Measurements from ENCODE around the gene PI4KB. TPM values are rescaled to one million over a fixed set of nuclear protein-coding genes. Genes with fewer than 3 reads are reported as not detected.

Gene PI4KB
- total and polyA plus RNA-seq, 8 donors: 54.8 to 84.6 (median 77.4) TPM

DNA sequence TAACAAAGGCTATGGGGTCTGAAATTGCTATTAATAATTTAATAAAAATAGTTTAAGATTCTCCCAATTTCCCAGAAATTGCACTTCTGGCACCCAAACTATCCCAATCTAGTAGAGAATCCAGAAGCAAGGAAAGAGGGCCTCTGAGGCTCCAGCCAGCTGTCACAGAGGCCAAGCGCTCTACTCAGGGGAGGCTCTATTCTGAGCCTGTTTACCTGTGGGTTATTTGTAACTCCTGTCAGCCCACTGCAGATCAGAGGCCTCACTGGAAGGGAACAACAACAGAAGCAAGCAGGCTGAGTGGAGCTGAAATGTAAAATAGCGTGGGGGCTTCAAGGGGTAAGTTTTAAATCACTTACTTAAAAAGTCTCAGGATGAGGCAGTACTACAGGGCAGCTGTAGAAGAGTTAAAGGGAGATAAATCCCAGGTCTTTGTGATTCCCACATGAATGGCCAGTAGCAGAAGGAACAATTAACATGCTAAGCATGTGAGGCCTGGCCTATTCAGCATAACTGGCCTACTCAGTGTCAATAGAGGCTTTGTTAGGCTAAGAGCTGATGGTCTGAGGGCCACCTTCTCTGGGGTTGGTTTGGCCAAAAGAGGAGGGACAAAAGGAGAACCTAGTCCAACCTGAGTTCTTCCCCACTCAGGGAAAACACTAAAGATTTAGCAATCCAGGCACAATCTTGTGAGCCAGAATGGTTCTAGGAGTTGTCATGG is 32.3 kb downstream of the PI4KB start:
- Histone ChIP-seq H3K4me1 (no peaks in the 10 kb centered on the region), H3K27ac (peak overlapping the region in 1 of 2 donors; percentile 13), H3K36me3 (peaks cover 7 to 100% of the 10 kb centered on the region in 2 donors), H3K27me3 (no peaks in the 10 kb centered on the region), H3K9me3 (no peaks in the 10 kb centered on the region), H3K4me3 (no peak overlapping the region)
- ATAC-seq: no peak
- TF ChIP-seq, protein P1, sequence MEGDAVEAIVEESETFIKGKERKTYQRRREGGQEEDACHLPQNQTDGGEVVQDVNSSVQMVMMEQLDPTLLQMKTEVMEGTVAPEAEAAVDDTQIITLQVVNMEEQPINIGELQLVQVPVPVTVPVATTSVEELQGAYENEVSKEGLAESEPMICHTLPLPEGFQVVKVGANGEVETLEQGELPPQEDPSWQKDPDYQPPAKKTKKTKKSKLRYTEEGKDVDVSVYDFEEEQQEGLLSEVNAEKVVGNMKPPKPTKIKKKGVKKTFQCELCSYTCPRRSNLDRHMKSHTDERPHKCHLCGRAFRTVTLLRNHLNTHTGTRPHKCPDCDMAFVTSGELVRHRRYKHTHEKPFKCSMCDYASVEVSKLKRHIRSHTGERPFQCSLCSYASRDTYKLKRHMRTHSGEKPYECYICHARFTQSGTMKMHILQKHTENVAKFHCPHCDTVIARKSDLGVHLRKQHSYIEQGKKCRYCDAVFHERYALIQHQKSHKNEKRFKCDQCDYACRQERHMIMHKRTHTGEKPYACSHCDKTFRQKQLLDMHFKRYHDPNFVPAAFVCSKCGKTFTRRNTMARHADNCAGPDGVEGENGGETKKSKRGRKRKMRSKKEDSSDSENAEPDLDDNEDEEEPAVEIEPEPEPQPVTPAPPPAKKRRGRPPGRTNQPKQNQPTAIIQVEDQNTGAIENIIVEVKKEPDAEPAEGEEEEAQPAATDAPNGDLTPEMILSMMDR (IDR thresholded peaks at IDR 0.05): no peak
- intact Hi-C loops (cut with DNase I): no loop called here
- DNase-seq: no peak

DNA sequence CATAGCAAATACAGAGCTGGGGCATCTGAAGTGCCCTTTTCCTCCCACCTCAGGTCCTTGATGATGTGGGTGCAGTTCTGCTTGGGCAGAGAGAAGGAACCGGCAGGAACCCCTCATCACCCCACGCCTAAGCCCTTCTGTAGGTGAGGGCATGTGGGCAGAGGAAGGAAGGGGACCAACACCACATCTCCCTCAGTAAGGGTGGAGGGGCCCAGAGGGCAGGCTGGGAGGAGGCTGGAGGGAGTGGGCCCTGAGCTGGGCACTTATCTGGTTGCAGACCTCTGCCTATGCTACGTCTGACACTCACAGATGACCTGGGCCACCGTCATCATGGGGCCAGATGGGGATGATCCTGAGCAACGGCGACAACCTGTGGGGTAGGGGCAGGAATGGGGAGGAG is 34.1 kb downstream of the PI4KB start:
- Histone ChIP-seq H3K27me3 (no peaks in the 10 kb centered on the region), H3K27ac (no peak overlapping the region), H3K9me3 (no peaks in the 10 kb centered on the region), H3K4me3 (no peak overlapping the region), H3K36me3 (peaks cover 0 to 100% of the 10 kb centered on the region in 2 donors), H3K4me1 (peaks cover 0 to 3% of the 10 kb centered on the region in 2 donors)
- TF ChIP-seq, protein P1 (IDR thresholded peaks at IDR 0.05): no peak
- intact Hi-C loops (cut with DNase I): no loop called here
- no peak for ATAC-seq
- no peak for DNase-seq

DNA sequence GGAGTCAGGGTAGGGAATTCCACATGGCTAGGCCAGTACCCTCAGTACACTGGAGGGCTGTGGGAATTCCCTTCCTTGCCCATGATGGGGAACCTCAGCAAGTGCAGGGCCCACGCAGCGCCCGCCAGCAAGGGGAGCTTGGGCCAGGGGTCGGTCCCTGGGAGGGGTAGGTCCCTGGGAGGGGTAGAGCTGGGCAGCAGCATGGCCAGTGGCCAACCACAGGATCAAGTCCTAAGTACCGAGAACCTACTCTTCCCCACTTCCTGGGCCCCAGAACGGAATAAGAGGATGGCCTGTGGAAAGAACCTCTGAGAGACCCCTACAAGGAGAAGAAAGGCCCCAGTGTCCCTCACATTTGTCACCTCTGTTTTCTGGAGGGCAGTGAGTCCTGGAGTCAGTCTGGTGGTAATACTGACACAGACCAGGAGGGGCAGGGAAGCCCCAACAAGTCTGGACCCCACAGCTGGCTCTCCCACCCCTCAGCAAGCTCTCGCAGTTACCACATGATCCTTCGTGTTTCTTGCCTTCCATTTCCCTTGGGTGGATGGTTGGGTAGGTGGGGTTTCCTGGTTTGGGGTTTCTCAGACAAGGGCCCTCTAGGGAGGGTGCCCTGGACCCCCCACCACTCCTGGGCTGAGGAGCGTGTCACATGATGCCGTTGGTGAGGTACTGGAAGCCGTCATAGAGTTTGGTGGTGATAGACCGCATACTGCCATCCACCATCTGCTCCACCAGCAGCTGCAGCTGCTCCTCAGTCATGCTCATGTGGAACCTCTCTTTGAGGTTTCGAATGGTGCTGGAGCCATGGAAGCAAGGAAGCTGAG is 34.8 kb downstream of the PI4KB start:
- intact Hi-C loops (cut with DNase I): no loop called here
- DNase-seq: no peak

DNA sequence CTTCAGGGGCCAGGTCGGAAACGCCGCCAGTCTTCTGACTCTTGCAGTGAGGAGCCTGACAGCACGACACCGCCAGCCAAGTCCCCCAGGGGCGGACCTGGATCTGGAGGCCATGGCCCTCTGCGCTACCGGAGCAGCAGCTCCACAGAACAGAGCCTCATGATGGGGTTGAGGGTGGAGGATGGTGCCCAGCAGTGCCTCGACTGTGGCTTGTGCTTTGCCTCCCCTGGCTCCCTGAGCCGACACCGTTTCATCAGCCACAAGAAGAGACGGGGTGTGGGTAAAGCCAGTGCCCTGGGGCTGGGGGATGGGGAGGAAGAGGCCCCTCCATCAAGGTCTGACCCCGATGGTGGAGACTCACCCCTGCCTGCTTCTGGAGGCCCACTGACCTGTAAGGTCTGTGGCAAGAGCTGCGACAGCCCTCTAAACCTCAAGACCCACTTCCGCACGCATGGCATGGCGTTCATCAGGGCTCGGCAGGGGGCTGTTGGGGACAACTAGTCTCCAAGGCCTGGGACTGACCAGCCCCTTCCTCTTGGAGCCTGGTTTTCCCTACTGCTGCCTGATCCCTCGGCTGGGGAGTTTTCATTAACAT is 36.4 kb downstream of the PI4KB start:
- peaks cover 0 to 100% of the 10 kb centered on the region in 2 donors for H3K36me3 ChIP-seq
- H3K4me3 ChIP-seq: no peak overlapping the region
- no peaks in the 10 kb centered on the region for H3K27me3 ChIP-seq
- TF ChIP-seq, protein P1 (IDR thresholded peaks at IDR 0.05): no peak
- H3K27ac ChIP-seq: no peak overlapping the region
- H3K4me1 ChIP-seq: peaks cover 0 to 3% of the 10 kb centered on the region in 2 donors
- no peak for DNase-seq
- ATAC-seq: no peak
- intact Hi-C loops (cut with DNase I): no loop called here
- no peaks in the 10 kb centered on the region for H3K9me3 ChIP-seq

More for the DNA sequence above, 34.8 kb downstream of the PI4KB start:
- Histone ChIP-seq H3K4me3 (no peak overlapping the region), H3K4me1 (peaks cover 0 to 3% of the 10 kb centered on the region in 2 donors), H3K27ac (no peak overlapping the region), H3K9me3 (no peaks in the 10 kb centered on the region), H3K27me3 (no peaks in the 10 kb centered on the region), H3K36me3 (peaks cover 0 to 100% of the 10 kb centered on the region in 2 donors)
- TF ChIP-seq, protein P1 (IDR thresholded peaks at IDR 0.05): no peak
- ATAC-seq: no peak

Data from left lung (tissue), 10 donors.